A673 (cell line): ENCODE data around the gene XRCC4. TPM values are rescaled to one million over a fixed set of nuclear protein-coding genes. Genes with fewer than 3 reads are reported as not detected.

Experiments
- BruUV-seq: library from RNA; stranded (reverse); fragments of 400-500 nt; replicated peaks from 2 replicates; lab custom pipeline; 2021; lab: Mats Ljungman, UMichigan
- CTCF ChIA-PET: fragments of 300-600 bp; sonication (Branson Sonifier 250); formaldehyde crosslinking; loops from one replicate; lab custom pipeline; 2022; ENCODE audit warnings: antibody characterized with exemption; lab: Charles Lee
- POLR2A ChIA-PET: fragments of 300-600 bp; sonication (Branson Sonifier 250); formaldehyde crosslinking; loops from one replicate; lab custom pipeline; 2022; ENCODE audit warnings: antibody characterized with exemption; ENCODE audit not compliant: low non-redundant PET; lab: Charles Lee
- DNase-seq: peaks from one replicate; pipeline ENCODE4 v3.0.0-alpha.2; 2015; ENCODE audit warnings: low spot score
- H3K27ac ChIP-seq: fragments of 200-600 bp; sonication (generic); 2 replicates; pipeline ENCODE4 v1.5.1; 2016; ENCODE audit warnings: mixed run types, low read depth, mild to moderate bottlenecking, mixed read lengths, antibody characterized with exemption, low read length; ENCODE audit not compliant: poor library complexity, severe bottlenecking
- H3K27me3 ChIP-seq: fragments of 200-600 bp; sonication (generic); replicated peaks from 2 replicates; pipeline ENCODE4 v1.6.1; 2017; ENCODE audit warnings: mixed run types, low read depth, mild to moderate bottlenecking, mixed read lengths, antibody characterized with exemption, low read length; ENCODE audit not compliant: insufficient read depth, poor library complexity
- H3K36me3 ChIP-seq: fragments of 200-600 bp; sonication (generic); 2 replicates; pipeline ENCODE4 v1.6.1; 2016; ENCODE audit warnings: mixed run types, mild to moderate bottlenecking, mixed read lengths, antibody characterized with exemption, low read length; ENCODE audit not compliant: insufficient read depth, poor library complexity, severe bottlenecking
- H3K4me1 ChIP-seq: fragments of 200-600 bp; sonication (generic); 2 replicates; pipeline ENCODE4 v1.6.1; 2017; ENCODE audit warnings: mixed run types, mild to moderate bottlenecking, mixed read lengths, antibody characterized with exemption, low read length; ENCODE audit not compliant: insufficient read depth, poor library complexity, severe bottlenecking
- H3K4me3 ChIP-seq: fragments of 200-600 bp; sonication (generic); 2 replicates; pipeline ENCODE4 v1.5.1; 2016; ENCODE audit warnings: low read depth, mixed run types, mild to moderate bottlenecking, mixed read lengths, low read length; ENCODE audit not compliant: poor library complexity, severe bottlenecking
- H3K9me3 ChIP-seq: fragments of 200-600 bp; sonication (generic); 2 replicates; pipeline ENCODE4 v1.6.1; 2016; ENCODE audit warnings: mixed run types, low read depth, mild to moderate bottlenecking, mixed read lengths, antibody characterized with exemption, low read length; ENCODE audit not compliant: poor library complexity, severe bottlenecking
- EZH2 ChIP-seq: fragments of 200-600 bp; sonication (generic); IDR thresholded peaks from 2 replicates; pipeline ENCODE4 v1.6.1; 2017; ENCODE audit warnings: borderline replicate concordance, low read depth, mild to moderate bottlenecking, mixed read lengths, antibody characterized with exemption, low read length; ENCODE audit not compliant: poor library complexity, severe bottlenecking
- intact Hi-C: fragments of 100-400 bp; cut with micrococcal nuclease; formaldehyde crosslinking; loops from one replicate; pipeline ENCODE4 v1.10.0; 2022; ENCODE audit not compliant: unreplicated experiment
- total RNA-seq: library from RNA; stranded (reverse); gene quantifications from 2 replicates; pipeline ENCODE4 v1.2.3, GENCODE V29; 2021
- TF ChIP-seq, protein P1 (sequence below): fragments of 300-800, 200-600 bp; sonication (generic); conservative IDR thresholded peaks from 2 replicates; pipeline ENCODE4 v1.5.1; 2017; ENCODE audit warnings: low read depth, mild to moderate bottlenecking, antibody characterized with exemption, low read length, moderate library complexity, mixed read lengths

XRCC4 gene
- total RNA-seq, 1 experiment from 2014 or later = 8.1 TPM

DNA sequence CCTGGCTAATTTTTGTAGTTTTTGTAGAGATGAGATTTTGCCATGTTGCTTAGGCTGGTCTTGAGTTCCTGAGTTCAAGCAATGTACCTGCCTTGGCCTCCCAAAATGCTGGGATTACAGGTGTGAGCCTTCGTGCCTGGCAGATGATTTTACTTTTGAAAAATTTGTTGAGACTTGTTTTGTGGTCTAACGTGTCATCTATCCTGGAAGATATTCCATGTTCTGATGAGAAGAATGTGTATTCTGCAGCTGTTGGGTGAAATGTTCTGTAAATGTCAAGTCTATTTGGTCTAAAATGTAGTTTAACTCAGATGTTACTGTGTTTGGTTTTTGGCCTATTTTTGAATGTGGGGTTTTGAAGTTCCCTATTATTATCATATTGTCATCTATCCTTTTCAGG is 145.6 kb downstream of the XRCC4 start:
- DNase-seq = no peak
- H3K36me3 ChIP-seq = no peaks in the 10 kb centered on the region
- ChIA-PET POLR2A (no interaction called here), CTCF (interaction anchor here (0.7 kb wide), 1 partner anchor 777 kb away, joined by 3 read pairs; no protein-coding TSS in a partner anchor)
- H3K27ac ChIP-seq = no peak overlapping the region
- H3K27me3 ChIP-seq = no peaks in the 10 kb centered on the region
- no peak for TF ChIP-seq EZH2
- TF ChIP-seq, protein P1, sequence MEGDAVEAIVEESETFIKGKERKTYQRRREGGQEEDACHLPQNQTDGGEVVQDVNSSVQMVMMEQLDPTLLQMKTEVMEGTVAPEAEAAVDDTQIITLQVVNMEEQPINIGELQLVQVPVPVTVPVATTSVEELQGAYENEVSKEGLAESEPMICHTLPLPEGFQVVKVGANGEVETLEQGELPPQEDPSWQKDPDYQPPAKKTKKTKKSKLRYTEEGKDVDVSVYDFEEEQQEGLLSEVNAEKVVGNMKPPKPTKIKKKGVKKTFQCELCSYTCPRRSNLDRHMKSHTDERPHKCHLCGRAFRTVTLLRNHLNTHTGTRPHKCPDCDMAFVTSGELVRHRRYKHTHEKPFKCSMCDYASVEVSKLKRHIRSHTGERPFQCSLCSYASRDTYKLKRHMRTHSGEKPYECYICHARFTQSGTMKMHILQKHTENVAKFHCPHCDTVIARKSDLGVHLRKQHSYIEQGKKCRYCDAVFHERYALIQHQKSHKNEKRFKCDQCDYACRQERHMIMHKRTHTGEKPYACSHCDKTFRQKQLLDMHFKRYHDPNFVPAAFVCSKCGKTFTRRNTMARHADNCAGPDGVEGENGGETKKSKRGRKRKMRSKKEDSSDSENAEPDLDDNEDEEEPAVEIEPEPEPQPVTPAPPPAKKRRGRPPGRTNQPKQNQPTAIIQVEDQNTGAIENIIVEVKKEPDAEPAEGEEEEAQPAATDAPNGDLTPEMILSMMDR = no peak
- intact Hi-C loops = no loop called here
- no peaks in the 10 kb centered on the region for H3K9me3 ChIP-seq
- H3K4me3 ChIP-seq = no peak overlapping the region
- no TSS peak for BruUV-seq
- H3K4me1 ChIP-seq = no peaks in the 10 kb centered on the region

DNA sequence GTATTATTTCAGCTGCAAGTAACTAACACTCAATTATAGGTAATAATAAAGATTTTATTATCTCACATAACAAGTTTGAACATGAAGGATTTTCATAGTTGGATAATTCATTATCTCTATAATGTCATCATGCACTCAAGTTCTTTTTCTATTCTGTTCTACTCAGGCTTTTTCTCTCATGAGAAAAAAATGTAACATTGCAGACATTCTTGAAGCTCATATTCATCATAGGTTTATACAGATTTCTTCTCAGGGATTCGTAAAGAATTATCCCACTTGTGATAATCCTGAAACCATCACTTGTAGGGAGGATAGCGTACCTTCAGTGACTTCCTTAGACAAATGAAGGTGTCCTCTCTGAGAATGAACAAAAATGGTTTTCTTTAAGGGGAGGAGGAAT is 150.3 kb downstream of the XRCC4 start:
- intact Hi-C loops = no loop called here
- no TSS peak for BruUV-seq
- POLR2A ChIA-PET = no interaction called here

DNA sequence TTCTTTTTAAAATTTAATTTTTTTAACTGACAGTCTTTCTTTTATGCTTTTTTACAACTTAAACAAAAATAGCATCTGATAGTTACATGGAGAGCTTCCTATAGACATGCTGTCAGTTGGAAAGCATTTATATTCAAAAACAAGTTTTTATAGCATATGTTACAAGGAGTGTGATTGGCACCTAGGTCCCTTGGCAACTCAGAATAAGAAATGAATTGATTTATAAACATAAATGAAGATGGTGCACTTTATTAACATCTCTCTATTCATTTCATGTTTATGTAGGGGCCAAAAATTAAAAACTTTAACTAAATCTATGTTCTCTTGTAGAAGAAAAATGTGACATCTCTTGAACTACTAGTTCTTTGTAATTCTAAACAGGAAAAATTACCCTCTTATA is 153.2 kb downstream of the XRCC4 start:
- intact Hi-C loops = no loop called here
- CTCF ChIA-PET = no interaction called here
- H3K27ac ChIP-seq = no peak overlapping the region
- H3K4me1 ChIP-seq = no peaks in the 10 kb centered on the region
- BruUV-seq = no TSS peak
- no peaks in the 10 kb centered on the region for H3K36me3 ChIP-seq
- H3K4me3 ChIP-seq = no peak overlapping the region
- DNase-seq = no peak
- H3K9me3 ChIP-seq = no peaks in the 10 kb centered on the region
- POLR2A ChIA-PET = no interaction called here
- TF ChIP-seq, protein P1 = no peak
- TF ChIP-seq EZH2 = no peak
- H3K27me3 ChIP-seq = no peaks in the 10 kb centered on the region

More for the DNA sequence above, 150.3 kb downstream of the XRCC4 start:
- no peak for DNase-seq
- Histone ChIP-seq H3K4me3 (no peak overlapping the region), H3K36me3 (no peaks in the 10 kb centered on the region), H3K27me3 (no peaks in the 10 kb centered on the region), H3K4me1 (no peaks in the 10 kb centered on the region), H3K27ac (no peak overlapping the region), H3K9me3 (no peaks in the 10 kb centered on the region)
- no peak for TF ChIP-seq EZH2
- TF ChIP-seq, protein P1 = no peak
- CTCF ChIA-PET = no interaction called here
